GM18861 (cell line): Measurements from ENCODE around the gene APOBEC3C.
A peak's percentile ranks its signal among the peaks of the same experiment; 100 is the strongest.
"Not testable (repeated sequence)": the region's sequence is repeated elsewhere in the genome, so short reads cannot be mapped to it uniquely, and the experiment has no call there.

ENCODE experiments used
- ATAC-seq: cut with Tn5 transposase; IDR thresholded peaks from one replicate; pipeline ENCODE4 v1.9.1; 2021; ENCODE audit not compliant: unreplicated experiment

Gene APOBEC3C

DNA sequence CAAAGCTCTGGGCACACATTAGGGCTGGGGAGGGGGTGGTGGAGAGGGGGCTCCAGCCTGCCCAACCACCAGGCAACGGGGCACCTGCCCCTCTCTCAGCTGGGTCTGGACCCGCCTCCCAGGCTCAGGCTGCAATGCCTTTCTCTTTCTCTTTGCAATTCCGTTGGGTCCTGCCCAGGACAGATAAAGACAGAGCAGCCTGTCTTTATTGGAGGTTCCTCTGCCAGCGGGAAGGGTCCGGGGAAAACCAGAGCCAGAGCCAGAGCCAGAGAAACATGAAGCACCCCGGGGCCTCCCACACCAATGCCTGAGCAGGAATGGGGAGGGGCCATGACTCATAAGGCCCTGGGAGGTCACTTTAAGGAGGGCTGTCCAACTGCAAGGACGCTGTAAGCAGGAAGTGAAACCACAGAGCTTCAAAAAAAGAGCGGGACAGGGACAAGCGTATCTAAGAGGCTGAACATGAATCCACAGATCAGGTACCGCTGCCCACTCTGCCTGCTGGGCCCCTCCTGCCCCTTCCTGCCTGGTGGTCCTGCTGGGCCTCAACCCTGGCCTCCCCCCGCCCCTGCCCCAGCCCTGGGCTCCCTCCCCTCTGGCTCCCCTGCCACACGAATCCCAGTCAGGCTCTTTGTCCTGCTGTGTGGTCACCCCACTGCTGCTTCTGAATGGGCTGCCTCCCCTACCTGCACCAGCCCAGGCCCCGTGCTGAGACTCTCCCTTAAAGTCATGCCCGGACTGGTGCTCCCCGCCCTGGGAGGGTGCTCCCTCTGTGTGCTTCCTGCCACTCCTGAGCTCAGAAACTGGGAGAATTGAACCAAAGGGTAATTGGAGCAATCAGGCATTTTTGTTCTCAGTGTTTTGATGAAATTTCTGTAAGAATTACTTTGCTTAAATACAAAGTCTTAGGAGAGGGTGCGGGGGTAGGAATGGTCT lies 31.8 kb upstream of the APOBEC3C start, which contains the start of gene APOBEC3B:
Gene APOBEC3B (plus strand): TSS at position 356 of the 936 bp plus-strand sequence. CDS start 107 bp downstream, at position 463.
- ATAC-seq: peak; percentile 41

DNA sequence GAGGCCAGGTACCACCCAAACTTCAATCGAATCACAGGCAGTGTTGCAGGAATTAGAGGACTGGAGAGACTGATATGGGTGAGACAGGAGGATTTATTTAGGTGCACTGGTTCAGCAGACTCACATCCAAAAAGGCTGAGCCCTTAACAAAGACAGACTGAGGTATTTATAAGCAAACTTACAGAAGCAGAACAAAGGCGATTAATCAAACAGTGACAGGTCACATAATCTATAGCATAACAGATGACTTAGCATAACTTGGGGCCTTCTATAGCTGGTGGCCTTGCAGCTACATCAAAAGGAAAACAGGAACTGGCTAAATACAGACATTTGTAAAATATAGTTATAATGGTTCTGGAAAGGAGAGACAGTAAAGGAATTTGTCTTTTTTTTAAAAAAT lies 29.8 kb upstream of the APOBEC3C start:
- ATAC-seq: no peak

DNA sequence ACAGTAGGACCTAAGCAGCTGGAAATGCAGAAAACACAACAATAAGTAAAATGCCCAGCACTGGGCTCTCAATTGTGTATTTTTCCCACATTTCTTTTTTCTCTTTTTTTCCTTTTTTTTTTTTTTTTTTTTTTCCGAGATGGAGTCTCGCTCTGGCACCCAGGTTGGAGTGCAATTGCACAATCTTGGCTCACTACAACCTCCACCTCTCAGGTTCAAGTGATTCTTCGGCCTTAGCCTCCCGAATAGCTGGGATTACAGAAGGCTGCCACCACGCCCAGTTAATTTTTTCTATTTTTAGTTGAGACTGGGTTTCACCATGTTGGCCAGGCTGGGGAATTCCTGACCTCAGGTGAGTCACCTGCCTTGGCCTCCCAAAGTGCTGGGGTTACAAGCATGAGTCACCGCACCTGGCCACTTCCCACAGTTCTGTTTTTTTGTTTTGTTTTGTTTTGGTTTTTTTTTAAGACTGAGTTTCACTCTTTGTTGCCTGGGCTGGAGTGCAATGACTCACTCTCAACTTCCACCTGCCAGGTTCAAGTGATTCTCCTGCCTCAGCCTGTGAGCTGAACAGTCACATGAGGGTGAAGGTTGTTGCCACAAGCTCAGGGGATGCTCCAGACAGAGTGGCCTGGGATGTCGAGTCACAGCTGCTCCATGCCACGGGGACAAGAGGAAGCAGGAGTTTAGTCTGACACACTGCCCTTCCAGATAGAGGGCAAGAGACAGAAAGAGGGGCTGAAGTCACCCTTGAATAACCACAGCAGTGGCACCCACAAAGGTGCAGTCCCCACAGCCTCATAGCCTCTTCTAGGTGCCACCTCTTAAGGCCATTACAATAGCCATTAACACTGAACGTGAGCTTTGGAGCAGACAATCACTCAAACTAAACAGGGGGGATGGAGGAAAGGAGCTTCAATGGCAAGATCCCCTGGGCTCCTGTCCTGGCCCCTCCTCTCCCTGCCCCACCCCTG lies 29.0 kb upstream of the APOBEC3C start:
- ATAC-seq: peak; percentile 61

DNA sequence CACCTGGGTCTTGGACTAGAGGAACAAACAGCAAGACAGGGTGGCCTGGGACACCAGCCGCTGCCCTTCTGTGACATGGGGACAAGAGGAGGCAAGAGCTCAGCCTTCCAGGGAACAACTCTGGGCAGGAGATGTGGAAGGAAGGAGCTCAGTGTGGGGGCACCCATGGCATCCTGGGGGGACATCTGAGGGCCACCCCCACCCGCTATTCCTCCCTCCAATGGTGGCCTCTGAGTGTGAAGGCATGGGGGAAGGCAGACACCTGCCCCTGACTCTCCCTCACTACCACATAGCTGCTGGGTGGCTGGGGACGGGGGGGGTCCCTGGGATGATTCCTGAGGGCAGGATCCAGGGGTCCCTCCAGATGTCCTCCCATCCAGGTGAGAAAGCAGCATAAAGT lies 27.4 kb upstream of the APOBEC3C start:
- no peak for ATAC-seq

DNA sequence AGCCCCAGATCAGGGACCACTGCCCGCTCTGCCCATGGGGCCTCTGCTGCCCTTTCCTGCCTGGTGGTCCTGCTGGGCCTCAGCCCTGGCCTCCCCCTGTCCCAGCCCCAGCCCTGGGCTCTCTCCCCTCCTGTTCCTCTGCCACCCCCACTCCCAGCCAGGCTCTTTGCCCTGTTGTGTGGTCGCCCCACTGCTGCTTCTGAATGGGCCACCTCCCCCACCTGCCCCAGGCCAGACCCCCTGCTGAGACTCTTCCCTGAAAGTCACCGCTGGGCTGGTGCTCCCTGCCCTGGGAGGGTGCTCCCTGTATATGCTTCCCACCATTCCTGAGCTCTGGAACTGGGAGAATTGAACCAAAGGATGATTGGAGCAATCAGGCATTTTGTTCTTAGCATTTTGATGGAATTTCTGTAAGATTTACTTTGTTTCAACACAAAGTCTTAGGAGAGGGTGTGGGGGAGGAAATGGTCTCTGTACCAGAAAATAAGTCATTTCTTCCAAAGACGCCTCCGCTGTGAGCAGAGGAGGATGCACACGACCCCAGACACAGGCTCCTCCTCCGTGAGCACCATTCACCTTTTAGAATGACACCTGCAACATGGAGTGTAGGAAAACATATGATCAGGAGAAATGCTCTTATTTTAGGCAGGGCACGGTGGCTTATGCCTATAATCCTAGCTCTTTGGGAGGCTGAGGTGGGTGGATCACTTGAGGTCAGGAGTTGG lies 26.7 kb upstream of the APOBEC3C start:
- no peak for ATAC-seq

DNA sequence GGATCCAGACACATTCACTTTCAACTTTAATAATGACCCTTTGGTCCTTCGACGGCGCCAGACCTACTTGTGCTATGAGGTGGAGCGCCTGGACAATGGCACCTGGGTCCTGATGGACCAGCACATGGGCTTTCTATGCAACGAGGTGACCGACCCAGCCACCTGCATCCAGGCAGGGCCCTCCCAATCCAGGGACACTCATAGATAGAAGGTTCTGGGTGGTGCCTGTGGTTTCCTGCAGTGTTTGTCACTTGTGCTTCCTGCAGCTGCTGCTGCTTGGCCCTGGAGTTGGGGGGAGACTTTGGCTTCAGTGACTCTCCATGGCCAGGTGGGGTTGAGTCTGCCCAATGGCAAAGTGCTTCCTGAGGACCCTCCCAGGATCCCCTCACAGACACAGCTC lies 24.6 kb upstream of the APOBEC3C start:
- ATAC-seq: no peak

DNA sequence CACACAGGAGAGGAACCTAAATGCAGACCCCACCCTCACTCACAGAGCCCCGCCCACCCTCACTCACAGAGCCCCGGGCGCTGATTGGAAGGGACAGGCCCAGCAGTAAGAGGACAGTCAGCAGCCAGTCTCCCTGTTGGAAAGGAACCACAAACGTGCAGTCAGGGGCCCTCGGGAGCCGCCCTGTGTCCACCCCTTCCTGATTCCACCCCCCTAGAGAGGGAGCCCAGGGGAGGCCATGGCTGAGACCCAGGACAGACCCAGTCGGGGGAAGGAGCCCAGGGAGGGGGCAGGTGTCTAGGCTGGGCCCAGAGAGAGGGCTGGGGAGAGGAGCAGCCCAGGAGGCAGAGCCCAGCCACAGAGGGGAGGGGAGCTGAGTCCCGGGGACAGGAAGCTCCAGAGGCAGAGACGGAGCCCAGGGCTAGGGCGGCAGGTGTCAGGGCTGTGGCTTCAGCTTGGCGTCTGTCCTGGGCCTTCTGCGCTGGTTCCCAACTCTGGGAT lies 21.1 kb upstream of the APOBEC3C start:
- ATAC-seq: not testable (repeated sequence)

DNA sequence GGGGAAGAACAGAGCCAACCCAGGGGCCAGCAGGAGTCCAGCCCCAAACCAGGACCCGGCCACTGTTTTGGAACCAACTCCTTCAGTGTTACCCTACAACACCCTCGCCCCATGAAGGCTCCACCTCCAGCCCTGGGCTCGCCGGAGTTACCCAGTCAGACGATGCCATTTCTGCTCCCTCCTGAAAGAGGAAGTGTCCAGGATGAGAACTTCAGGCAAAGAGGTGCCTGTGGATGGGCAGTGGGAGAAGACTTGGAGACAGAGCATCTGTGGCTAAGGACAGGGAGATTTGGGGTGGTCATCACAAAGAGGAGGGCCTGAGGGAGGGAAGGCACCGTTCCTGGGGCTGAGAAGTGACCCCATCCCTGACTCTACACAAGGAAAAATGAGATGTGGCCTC lies 18.0 kb upstream of the APOBEC3C start:
- ATAC-seq: no peak

DNA sequence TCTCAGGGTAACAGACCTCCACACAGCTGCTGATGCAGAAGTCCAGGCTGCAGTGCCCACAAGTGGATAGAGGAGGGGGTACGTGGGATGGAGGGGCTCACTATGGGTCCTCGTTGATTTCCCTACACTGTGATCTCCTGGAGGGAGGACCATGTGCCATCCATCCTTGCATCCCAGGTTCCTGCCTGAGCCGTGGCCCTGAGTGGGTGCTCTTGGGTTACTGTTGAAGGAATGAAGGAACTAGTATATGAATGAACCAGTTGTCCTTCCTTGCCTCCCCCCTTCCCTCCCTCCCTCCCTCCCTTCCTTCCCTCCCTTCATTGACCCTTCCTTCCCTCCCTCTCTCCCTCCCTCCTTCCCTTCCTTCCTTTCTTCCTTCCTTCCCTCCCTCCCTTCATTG lies 16.5 kb upstream of the APOBEC3C start:
- no peak for ATAC-seq

DNA sequence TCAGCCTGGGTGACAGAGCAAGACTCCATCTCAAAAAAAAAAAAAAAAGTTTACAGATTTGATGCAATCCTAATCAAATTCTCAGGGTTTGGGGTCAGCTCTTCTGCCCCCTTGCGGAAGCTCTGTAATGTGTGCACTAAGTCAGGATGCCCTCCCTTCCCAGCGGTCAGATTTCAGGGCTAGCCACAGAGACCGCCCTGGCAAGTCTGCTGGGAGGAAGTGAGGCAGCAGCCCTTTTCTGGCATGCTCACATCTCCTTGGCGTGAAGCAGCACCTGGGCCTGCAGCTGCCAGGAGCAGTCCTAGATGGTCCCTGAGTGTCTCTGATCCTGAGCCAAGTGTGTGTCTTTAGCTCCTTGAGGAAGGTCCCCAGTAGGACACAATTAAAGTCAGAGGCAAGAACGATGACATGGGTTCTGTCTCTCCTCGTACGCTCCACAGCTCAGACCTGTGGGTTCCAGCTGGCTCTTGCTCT lies 10.9 kb upstream of the APOBEC3C start:
- peak; percentile 70 for ATAC-seq

DNA sequence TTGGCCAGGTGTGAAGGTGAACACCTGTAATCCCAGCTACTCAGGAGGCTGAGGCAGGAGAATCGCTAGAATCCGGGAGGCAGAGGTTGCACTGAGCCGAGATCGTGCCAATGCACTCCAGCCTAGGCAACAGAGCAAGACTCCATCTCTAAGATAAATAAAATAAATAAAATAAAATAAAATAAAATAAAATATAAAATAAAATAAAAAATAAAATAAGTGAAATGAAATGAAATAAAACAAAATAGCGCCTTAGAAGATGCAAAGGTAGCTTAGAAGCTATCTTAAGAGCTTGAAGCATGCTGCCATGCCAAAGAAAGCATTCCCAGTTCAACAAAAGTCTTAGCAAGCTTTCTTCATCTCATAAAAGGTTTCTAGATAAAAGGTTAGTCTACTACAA lies 6.9 kb upstream of the APOBEC3C start:
- no peak for ATAC-seq

DNA sequence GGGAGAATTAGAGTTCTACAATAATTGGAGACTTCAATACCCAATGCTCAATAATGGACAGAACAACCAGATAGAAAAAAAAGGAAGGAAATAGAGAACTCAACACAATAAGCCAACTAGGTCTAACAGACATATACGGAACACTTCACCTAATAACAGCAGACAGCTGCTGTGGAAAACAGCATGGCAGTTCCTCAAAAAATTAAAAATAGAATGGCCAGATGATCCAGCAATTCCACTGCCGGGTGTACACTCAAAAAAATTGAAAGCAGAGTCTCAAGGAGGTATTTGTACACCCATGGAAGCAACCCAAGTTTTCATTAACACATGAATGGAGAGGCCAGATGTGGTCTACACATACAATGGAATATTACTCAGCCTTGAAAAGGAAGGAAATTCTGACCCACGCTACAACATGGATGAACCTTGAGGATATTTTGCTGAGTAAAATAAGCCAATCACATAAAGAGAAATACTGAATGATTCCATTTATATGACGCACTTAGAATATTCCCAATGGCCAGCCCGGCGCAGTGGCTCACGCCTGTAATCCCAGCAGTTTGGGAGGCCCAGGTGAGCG lies 5.7 kb upstream of the APOBEC3C start:
- not testable (repeated sequence) for ATAC-seq

DNA sequence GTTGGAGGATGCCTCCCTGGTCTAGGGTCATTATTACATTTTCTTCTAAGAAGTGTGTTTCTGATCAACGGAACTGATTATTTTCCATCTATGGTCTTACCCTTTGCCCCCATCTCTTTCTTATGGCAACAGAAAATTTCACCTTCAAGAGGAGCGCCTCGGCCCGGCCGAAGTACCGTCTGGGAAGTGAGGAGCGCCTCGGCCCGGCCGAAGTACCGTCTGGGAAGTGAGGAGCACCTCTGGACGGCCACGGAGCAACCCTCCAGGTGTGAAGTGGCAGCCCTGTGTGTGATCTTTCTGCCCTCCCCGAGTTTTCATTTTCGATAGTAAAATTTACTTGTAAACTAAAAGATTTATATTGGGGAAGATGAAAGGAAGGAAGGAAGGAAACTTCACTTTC lies 3.1 kb upstream of the APOBEC3C start:
- no peak for ATAC-seq

DNA sequence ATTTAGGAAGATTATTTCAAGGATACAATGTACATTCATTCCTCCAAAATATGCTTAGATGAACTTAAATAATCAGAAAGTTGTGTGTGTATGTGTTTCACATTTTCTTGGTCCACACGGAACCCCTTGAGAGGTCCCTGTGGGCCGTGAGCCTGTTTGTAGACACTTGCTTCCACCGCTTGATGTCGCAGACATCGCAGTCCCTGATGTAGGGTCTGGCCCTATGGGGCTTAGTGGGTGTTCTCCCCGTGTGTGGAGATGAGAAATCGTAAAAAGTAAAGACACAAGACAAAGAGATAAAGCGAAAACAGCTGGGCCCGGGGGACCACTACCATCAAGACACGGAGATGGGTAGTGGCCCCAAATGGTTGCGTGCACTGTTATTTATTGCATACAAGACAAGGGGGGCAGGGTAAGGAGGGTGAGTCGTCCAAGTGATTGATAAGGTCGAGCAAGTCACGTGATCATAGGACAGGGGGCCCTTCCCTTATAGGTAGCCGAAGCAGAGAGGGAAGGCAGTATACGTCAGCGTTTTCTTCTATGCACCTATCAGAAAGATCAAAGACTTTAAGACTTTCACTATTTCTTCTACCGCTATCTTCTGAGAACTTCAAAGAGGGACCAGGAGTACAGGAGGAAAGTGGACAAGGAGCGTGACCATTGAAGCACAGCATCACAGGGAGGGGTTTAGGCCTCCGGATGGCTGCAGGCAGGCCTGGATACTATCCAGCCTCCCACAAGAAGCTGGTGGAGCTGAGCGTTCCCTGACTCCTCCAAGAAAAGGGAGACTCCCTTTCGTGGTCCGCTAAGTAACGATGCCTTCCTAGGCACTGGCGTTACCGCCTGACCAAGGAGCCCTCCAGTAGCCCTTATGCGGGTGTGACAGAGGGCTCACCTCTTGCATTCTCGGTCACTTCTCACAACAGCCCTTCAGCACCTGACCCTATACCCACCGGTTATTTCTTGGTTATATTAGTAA lies 1.2 kb upstream of the APOBEC3C start:
- ATAC-seq: no peak

DNA sequence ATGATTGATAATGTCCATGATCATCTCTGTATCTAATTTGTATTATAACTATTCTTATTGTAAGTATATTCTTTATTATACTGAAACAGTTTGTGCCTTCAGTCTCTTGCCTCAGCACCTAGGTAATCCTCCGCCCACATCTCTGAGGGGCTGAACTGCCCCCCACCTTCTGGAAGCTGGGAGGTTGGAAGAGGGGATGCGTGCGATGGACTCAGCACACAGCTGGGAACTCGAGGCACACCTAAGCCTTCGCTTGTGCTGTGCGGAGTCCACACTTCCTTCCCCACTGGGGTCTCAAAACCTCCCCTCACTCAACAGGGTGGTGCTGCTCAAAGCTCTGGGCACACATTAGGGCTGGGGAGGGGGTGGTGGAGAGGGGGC lies 506 bp upstream of the APOBEC3C start:
- ATAC-seq: not testable (repeated sequence)

DNA sequence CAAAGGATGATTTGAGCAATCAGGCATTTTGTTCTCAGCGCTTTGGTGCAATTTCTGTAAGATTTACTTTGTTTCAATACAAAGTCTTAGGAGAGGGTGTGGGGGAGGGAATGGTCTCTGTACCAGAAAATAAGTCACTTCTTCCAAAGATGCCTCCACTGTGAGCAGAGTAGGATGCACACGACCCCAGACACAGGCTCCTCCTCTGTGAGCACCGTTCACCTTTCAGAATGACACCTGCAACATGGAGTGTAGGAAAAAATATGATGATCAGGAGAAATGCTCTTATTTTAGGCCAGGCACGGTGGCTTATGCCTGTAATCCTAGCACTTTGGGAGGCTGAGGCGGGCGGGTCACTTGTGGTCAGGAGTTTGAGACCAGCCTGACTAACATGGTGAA lies 665 bp downstream of the APOBEC3C start:
- not testable (repeated sequence) for ATAC-seq

DNA sequence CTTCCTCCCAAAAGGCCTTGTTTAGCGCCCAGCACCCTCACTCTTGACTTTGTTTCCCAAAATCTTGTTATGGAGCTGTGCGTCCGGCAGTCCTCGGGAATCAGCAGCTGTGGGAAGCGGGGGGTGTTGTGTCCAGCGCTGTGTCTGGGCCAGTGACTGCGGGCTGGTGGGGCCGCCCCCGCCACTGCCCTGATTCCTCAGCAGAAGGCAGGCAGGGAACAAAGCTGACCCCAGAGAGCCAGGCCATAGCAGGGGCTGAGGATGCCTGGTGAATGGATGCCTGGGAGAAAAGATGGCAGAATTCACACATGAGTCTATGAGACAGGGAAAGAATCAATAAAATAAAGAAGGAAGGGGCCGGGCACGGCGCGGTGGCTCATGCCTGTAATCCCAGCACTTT lies 2.5 kb downstream of the APOBEC3C start:
- ATAC-seq: no peak

DNA sequence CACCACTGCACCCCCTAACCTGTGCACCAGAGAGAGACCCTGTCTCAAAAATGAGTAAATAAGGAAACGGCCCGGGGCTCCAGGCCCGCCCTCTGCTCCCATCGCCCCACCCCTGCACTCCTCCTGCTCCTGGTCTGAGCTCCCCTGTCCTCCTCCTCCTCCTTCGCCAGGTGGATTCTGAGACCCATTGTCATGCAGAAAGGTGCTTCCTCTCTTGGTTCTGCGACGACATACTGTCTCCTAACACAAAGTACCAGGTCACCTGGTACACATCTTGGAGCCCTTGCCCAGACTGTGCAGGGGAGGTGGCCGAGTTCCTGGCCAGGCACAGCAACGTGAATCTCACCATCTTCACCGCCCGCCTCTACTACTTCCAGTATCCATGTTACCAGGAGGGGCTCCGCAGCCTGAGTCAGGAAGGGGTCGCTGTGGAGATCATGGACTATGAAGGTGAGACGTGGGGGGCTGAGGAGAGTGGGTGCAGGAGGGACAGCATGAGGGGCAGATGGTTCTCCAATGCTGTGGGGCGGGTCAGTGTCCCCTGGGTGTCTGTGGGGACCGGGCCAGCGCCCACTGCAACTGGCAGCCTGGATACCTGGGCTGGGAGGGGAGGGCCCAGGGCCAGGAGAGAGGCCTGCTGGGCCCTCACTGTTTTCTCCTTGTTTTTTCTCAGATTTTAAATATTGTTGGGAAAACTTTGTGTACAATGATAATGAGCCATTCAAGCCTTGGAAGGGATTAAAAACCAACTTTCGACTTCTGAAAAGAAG lies 3.7 kb downstream of the APOBEC3C start:
- ATAC-seq: no peak
